ENCODE results near the gene RBM12. TPM values are rescaled to one million over a fixed set of nuclear protein-coding genes. Genes with fewer than 3 reads are reported as not detected.
A peak's percentile ranks its signal among the peaks of the same experiment; 100 is the strongest.

RBM12 gene
- total RNA-seq, 1 donor = 56.1 TPM

DNA sequence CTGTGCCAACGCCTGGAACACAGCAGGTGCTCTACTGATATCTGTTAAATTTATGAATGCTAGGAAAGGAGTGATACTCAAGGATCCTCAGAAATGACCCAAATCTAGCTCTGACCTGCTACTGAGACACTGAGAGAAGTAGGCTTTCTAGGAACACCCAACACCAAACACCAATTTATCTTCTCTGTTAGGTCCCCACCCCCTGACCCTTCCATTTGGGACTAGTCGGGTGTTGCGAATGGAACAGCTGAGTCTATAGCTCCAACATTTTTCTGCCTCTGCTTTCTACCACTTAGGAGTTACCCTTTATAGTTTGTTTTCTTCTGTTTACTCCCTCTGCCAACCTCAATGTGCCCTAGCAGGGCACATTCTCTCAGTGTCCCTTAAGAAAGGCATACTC, 24.0 kb downstream of the RBM12 start:
- no peak for TF ChIP-seq CTCF (IDR thresholded peaks at IDR 0.05; ENCODE audit: insufficient read depth, low read depth, low read length)
- no peak overlapping the region for H3K4me3 ChIP-seq (ENCODE audit: low read depth, low read length)
- DNase-seq (ENCODE audit: low read depth) = no peak

DNA sequence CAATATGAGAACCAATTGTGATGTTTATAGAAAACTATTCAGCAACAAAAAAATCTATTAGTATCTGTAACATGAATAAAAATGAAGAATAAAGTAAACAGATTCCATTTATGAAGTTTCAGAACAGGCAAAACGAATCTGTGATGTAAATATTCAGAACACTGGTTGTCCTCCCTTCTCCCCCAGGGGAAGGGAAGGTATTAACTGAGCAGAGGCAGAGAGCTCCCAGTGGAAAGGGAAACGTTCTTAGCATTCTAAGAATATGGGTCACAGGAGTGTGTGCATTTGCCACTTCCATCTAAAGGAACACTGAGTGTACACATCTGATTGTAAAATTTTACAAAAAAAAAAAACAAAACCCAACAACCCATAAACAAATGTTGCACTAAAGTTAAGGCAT, 25.9 kb downstream of the RBM12 start:
- H3K4me3 ChIP-seq (ENCODE audit: low read depth, low read length) = no peak overlapping the region
- peak; percentile 34 for DNase-seq (ENCODE audit: low read depth)
- no peak for TF ChIP-seq CTCF (IDR thresholded peaks at IDR 0.05; ENCODE audit: insufficient read depth, low read depth, low read length)

DNA sequence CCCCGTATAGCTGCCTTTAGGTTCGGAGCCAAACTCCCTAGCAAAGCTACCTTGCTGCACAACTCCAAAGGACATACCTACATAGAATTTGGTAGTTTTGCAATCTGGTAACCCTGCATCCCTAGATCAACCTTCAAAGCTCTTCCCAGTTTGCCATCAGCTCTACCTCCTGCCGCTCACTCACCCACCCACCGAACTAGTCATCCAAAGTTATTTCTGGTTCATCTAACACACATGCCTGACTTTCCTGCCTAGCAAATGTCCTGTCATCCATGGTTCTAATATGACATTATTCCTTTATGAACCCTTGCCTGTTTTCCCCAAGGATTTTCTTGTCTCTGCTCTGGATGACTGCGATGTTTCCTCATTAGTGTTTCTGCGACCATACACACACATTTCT, 27.4 kb downstream of the RBM12 start:
- DNase-seq (ENCODE audit: low read depth) = no peak
- no peak for TF ChIP-seq CTCF (IDR thresholded peaks at IDR 0.05; ENCODE audit: insufficient read depth, low read depth, low read length)
- H3K4me3 ChIP-seq (ENCODE audit: low read depth, low read length) = no peak overlapping the region

- no peak for TF ChIP-seq CTCF (IDR thresholded peaks at IDR 0.05; ENCODE audit: insufficient read depth, low read depth, low read length)
- no peak for DNase-seq (ENCODE audit: low read depth)
Observed at GRCh38 chr20:35636095-35636494, 28.6 kb downstream of the RBM12 start.

DNA sequence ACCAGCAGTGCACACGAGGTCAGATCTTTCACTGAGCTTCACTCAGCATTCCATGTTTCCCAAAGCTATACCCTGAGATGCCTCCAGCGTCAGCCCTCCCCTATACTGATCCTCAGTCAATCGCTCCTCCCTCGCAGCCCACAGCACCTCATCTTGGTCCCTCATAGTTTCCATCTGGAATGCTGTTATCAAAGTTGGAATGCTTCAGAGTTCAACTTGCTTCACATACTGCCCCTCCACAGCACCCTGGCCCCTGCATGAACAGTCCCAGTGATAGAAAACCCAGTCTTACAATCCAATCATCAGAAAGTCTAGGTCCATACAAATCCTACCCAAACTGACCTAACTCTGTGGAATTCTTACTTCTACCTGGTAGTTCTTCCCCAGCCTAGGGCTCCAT, 29.0 kb downstream of the RBM12 start:
- no peak for TF ChIP-seq CTCF (IDR thresholded peaks at IDR 0.05; ENCODE audit: insufficient read depth, low read depth, low read length)
- no peak for DNase-seq (ENCODE audit: low read depth)
- H3K4me3 ChIP-seq (ENCODE audit: low read depth, low read length) = no peak overlapping the region

More at GRCh38 chr20:35636095-35636494, 28.6 kb downstream of the RBM12 start:
- H3K4me3 ChIP-seq (ENCODE audit: low read depth, low read length) = no peak overlapping the region

DNA sequence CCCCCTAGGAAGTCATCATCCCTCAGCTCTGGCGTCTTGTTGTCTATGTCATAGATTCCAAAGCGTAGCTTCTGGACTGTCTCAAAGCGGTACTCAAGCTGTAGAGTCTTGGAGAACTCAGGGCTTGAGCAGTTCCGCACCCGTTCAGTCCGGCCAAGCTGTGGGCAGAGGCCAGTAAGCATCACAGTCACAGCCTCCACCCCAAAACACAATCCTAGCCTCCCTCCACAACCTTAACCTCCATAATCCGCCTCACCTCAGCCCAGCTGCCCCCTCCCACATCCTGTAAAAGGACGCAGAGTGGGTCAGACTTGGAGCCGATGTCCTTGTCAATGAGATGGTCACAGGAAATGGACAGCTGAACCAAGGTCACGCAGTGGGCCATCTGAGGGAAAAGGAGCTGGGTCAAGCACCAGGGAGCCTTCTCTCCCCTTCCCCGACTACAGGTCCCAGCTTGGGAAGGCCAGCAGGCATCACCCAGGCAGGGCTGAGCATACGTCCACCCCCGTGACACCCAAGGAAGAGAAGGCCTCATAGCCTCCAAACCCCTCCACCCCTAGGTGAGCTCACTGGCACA, 32.1 kb downstream of the RBM12 start:
- no peak for TF ChIP-seq CTCF (IDR thresholded peaks at IDR 0.05; ENCODE audit: insufficient read depth, low read depth, low read length)
- DNase-seq (ENCODE audit: low read depth) = no peak

GRCh38 chr20:35630636-35631035, 34.1 kb downstream of the RBM12 start:
- no peak for TF ChIP-seq CTCF (IDR thresholded peaks at IDR 0.05; ENCODE audit: insufficient read depth, low read depth, low read length)
- DNase-seq (ENCODE audit: low read depth) = no peak
- no peak overlapping the region for H3K4me3 ChIP-seq (ENCODE audit: low read depth, low read length)

More for the DNA sequence above, 32.1 kb downstream of the RBM12 start:
- no peak overlapping the region for H3K4me3 ChIP-seq (ENCODE audit: low read depth, low read length)

All from fibroblast of villous mesenchyme (primary cell).